HepG2 (cell line): ENCODE data around the gene INHA. TPM values are rescaled to one million over a fixed set of nuclear protein-coding genes. Genes with fewer than 3 reads are reported as not detected.

Source experiments
- IRX3 ChIP-seq: sonication (generic); formaldehyde crosslinking; IDR thresholded peaks from 2 replicates; pipeline ENCODE4 v1.8.1; 2023; ENCODE audit warnings: mild to moderate bottlenecking, low read depth, missing genetic modification reagents, borderline replicate concordance
- KDM6A ChIP-seq: IDR thresholded peaks from 2 replicates; pipeline ENCODE4 v1.6.1; 2016; ENCODE audit warnings: low read depth
- MEIS2 ChIP-seq: sonication (generic); formaldehyde crosslinking; IDR thresholded peaks from 2 replicates; pipeline ENCODE4 v1.9.0; 2021; ENCODE audit warnings: mild to moderate bottlenecking, missing genetic modification reagents
- RNF2 ChIP-seq: fragments of 450-650 bp; conservative IDR thresholded peaks from 2 replicates; pipeline ENCODE4 v1.6.1; 2016; ENCODE audit warnings: low read depth
- RXRA ChIP-seq: sonication (generic); formaldehyde crosslinking; IDR thresholded peaks from 2 replicates; pipeline ENCODE4 v1.5.1; 2020; ENCODE audit warnings: missing genetic modification reagents
- ZNF205 ChIP-seq: IDR thresholded peaks from 2 replicates; pipeline ENCODE4 v1.6.1; 2018; ENCODE audit warnings: missing biosample characterization, missing genetic modification reagents
- ZNF275 ChIP-seq: sonication (generic); formaldehyde crosslinking; IDR thresholded peaks from 2 replicates; pipeline ENCODE4 v1.8.0; 2022; ENCODE audit warnings: missing genetic modification reagents, mild to moderate bottlenecking, inconsistent platforms, borderline replicate concordance
- ZNF333 ChIP-seq: sonication (generic); formaldehyde crosslinking; IDR thresholded peaks from 2 replicates; pipeline ENCODE4 v1.4.0; 2020; ENCODE audit warnings: mild to moderate bottlenecking, missing genetic modification reagents, borderline replicate concordance
- polyA plus RNA-seq, 8 experiments: library from polyadenylated mRNA; depleted of rRNA in 3 of 8; stranded (reverse) in 7 of 8; unstranded in 1 of 8; fragments of >200 nt; fragmentation: Illumina TruSeq in 4 of 8; extraction: Trizol in 4 of 8; gene quantifications; 2 replicates each; pipeline versions ENCODE4 v1.2.1 to v1.2.3, GENCODE V29; 2011 to 2016; ENCODE audit warnings: low read depth in 4 of 8, missing spikeins in 1 of 8, mixed read lengths in 1 of 8; ENCODE audit not compliant: insufficient read depth in 1 of 8
- total RNA-seq, 5 experiments: library from RNA; depleted of rRNA; stranded (reverse); fragments of >200 nt; fragmentation: Illumina TruSeq; extraction: Trizol; gene quantifications; 2 replicates each; pipeline ENCODE4 v1.2.3, GENCODE V29; 2016; ENCODE audit warnings: low read depth in 1 of 5

The INHA gene
- total and polyA plus RNA-seq, 2 of the 13 experiments (the other 11 are each of a cell fraction or from before 2014, with no cell fraction given) = 4.1 to 15.2 TPM

GRCh38 chr2:219575566-219576504 is 3.7 kb downstream of the INHA start (continued):
- peak; percentile 57; the same call in 1 of the 2 replicates for TF ChIP-seq ZNF275 (CRISPR knock-in tag)
- TF ChIP-seq MEIS2 (CRISPR knock-in tag) = 0 out of 2 replicates have a peak, but pooled peaks have one; percentile 34
- 0 out of 2 replicates have a peak, but pooled peaks have one; percentile 27 for TF ChIP-seq IRX3 (CRISPR knock-in tag)
- no peak for TF ChIP-seq RNF2
- TF ChIP-seq KDM6A (CRISPR knock-in tag) = peak; percentile 25; the same call in 1 of the 2 replicates
- no peak for TF ChIP-seq ZNF333 (CRISPR knock-in tag)
- peak; percentile 18; the same call in 1 of the 2 replicates for TF ChIP-seq RXRA (CRISPR knock-in tag)
- TF ChIP-seq ZNF205 (CRISPR knock-in tag) = peak; percentile 9; the same call in 1 of the 2 replicates
- TF ChIP-seq, all 625 proteins: peak for 53
